Measurements from ENCODE around the gene CATSPER1. TPM values are rescaled to one million over a fixed set of nuclear protein-coding genes. Genes with fewer than 3 reads are reported as not detected.

Gene CATSPER1
- total RNA-seq, 1 donor from 2014 or later = 0.10 TPM

DNA sequence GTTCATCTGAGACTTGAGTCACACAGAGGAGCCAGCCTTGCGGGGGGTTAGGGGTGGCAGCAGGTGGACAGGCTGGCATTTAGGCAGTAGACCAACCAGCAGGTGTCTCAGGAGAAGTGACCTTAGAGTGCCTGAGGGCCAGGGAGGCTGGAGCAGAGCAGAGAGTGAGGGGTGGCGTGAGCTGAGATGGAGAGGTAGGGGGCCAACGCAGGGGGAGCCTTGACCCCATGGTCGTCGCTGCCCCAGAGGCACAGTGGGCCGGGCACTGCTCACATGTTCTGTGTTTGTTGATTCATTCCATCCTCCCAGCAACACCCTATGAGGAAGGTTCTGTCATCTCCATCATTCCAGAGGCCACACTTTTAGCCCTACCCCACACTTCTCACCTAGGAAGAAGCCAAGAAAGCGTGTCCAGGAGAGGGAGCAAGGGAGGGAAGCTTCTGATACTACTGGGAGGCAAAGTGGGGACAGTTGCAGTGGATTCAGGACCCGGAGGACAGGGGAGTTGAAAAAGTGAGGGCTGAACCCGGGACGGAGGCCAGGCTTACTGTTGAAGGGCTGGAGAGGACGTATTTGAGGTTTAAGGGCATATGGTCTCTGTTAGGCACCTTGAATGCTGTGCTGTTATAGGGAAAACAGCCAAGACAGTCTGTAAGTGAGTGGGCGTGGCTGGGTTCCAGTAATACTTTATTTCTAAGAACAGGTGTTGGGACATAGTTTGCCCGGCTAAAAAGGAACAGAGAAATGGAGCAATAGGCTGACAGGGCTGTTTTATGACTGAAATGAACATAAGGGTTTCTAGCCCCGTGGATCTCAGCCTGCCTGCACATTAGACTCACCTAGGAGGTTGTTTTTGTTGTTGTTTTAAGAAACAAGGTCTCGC, 57.4 kb downstream of the CATSPER1 start:
- DNase-seq = no peak

DNA sequence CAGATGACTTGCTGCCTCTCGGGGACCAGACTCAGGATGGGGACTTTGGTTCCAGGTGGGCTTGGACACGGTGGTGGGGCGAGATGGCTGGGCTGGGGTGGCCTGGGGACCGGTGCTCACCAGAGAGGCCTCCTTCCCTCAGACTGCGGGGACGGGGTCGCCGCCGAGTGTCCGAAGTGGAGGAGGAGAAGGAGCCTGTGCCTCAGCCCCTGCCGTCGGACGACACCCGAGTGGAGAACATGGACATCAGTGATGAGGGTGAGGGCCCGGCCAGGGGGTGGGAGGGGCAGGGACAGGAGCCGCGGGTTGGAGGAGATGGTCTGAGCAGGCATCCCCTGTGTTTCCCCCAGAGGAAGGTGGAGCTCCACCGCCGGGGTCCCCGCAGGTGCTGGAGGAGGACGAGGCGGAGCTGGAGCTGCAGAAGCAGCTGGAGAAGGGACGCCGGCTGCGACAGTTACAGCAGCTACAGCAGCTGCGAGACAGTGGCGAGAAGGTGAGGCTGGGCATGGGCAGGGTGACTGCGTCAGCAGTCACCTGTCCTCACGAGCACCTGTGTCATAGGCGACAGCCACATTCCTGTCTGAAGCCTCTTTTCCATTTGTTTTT, 58.8 kb downstream of the CATSPER1 start:
- no peak for DNase-seq

Other genes with a start within 250 kb of the CATSPER1 start
- gene AP5B1, start 245.5 kb downstream of the CATSPER1 start, total RNA-seq = 6.9 TPM
- 23.3 TPM for gene OVOL1, start 239.4 kb downstream of the CATSPER1 start, total RNA-seq
- gene SNX32, start 192.5 kb downstream of the CATSPER1 start, total RNA-seq = 1.4 TPM
- 371 TPM for gene CFL1, start 168.3 kb downstream of the CATSPER1 start, total RNA-seq
- 24.0 TPM for gene MUS81, start 166.0 kb downstream of the CATSPER1 start, total RNA-seq
- gene EFEMP2, start 153.7 kb downstream of the CATSPER1 start, total RNA-seq = 33.6 TPM
- 0.59 TPM for gene CTSW, start 146.6 kb downstream of the CATSPER1 start, total RNA-seq
- 51.0 TPM for gene FIBP, start 138.0 kb downstream of the CATSPER1 start, total RNA-seq
- gene CCDC85B, start 135.8 kb downstream of the CATSPER1 start, total RNA-seq = 11.4 TPM
- gene FOSL1, start 126.1 kb downstream of the CATSPER1 start, total RNA-seq = 10.6 TPM
- gene C11orf68, start 107.4 kb downstream of the CATSPER1 start, total RNA-seq = 13.6 TPM
- 55.1 TPM for gene DRAP1, start 107.1 kb downstream of the CATSPER1 start, total RNA-seq
- gene TSGA10IP, start 81.0 kb downstream of the CATSPER1 start, total RNA-seq = not detected
- 38.0 TPM for gene SART1, start 64.7 kb downstream of the CATSPER1 start, total RNA-seq
- gene EIF1AD, start 24.3 kb downstream of the CATSPER1 start, total RNA-seq = 19.0 TPM
- gene BANF1, start 24.0 kb downstream of the CATSPER1 start, total RNA-seq = 20.5 TPM
- gene CST6, start 14.5 kb downstream of the CATSPER1 start, total RNA-seq = 279 TPM
- gene GAL3ST3, start 22.7 kb upstream of the CATSPER1 start, total RNA-seq = not detected
- 87.3 TPM for gene SF3B2, start 25.9 kb upstream of the CATSPER1 start, total RNA-seq
- 31.0 TPM for gene PACS1, start 43.8 kb upstream of the CATSPER1 start, total RNA-seq
- gene KLC2, start 231.2 kb upstream of the CATSPER1 start, total RNA-seq = 9.8 TPM
- 33.6 TPM for gene RAB1B, start 242.2 kb upstream of the CATSPER1 start, total RNA-seq